ENCODE measurements around the gene EFR3B. TPM values are rescaled to one million over a fixed set of nuclear protein-coding genes. Genes with fewer than 3 reads are reported as not detected.

EFR3B gene
- total RNA-seq, 4 donors from 2014 or later, result 0.66 to 2.0 (median 1.0) TPM

- TF ChIP-seq, protein P1, sequence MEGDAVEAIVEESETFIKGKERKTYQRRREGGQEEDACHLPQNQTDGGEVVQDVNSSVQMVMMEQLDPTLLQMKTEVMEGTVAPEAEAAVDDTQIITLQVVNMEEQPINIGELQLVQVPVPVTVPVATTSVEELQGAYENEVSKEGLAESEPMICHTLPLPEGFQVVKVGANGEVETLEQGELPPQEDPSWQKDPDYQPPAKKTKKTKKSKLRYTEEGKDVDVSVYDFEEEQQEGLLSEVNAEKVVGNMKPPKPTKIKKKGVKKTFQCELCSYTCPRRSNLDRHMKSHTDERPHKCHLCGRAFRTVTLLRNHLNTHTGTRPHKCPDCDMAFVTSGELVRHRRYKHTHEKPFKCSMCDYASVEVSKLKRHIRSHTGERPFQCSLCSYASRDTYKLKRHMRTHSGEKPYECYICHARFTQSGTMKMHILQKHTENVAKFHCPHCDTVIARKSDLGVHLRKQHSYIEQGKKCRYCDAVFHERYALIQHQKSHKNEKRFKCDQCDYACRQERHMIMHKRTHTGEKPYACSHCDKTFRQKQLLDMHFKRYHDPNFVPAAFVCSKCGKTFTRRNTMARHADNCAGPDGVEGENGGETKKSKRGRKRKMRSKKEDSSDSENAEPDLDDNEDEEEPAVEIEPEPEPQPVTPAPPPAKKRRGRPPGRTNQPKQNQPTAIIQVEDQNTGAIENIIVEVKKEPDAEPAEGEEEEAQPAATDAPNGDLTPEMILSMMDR (IDR thresholded peaks at IDR 0.05; ENCODE audit: low read depth), result no peak
Measured at GRCh38 chr2:25169073-25169470, 127.2 kb downstream of the EFR3B start.

GRCh38 chr2:25170888-25171287 is 129.0 kb downstream of the EFR3B start:
- TF ChIP-seq, protein P1 (IDR thresholded peaks at IDR 0.05; ENCODE audit: low read depth), result no peak

DNA sequence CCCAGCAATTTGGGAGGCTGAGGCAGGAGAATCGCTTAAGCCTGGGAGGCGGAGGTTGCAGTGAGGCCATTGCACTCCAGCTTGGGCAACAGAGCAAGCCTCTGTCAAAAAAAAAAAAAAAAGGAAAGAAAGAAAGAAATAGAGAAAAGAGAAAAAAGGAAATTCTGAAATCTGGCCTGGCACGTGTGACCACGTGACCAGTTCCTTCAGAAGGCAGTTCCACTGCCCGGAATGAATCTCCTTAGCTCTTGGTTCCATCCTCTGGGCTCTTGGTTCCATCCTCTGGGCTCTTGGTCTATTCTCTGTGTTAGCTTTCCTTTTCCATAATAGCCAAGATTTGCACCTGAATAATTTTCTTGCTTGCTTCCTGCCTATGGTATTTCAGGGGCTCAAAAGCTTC is 131.8 kb downstream of the EFR3B start:
- TF ChIP-seq, protein P1 (IDR thresholded peaks at IDR 0.05; ENCODE audit: low read depth), result no peak

GRCh38 chr2:25174192-25174861 is 132.5 kb downstream of the EFR3B start:
- TF ChIP-seq, protein P1 (IDR thresholded peaks at IDR 0.05; ENCODE audit: low read depth), result no peak

DNA sequence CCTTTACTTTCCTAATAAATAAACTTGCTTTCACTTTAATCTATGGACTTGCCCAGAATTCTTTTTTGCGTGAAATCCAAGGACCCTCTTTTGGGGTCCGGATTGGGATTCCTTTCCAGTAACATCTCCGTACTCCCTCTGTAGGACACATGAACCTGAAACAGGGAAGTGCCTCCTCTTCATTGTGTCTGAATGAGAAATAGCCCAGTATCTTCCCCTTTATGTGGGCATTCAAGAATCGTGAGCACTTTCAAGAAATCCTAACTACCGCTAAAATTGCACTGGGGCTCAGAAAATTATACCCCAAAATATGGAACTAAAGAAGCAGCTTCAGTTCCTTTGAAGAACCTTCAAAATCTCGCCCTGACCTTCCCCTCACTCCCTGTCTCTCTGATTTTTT is 134.3 kb downstream of the EFR3B start:
- TF ChIP-seq, protein P1 (IDR thresholded peaks at IDR 0.05; ENCODE audit: low read depth), result no peak

DNA sequence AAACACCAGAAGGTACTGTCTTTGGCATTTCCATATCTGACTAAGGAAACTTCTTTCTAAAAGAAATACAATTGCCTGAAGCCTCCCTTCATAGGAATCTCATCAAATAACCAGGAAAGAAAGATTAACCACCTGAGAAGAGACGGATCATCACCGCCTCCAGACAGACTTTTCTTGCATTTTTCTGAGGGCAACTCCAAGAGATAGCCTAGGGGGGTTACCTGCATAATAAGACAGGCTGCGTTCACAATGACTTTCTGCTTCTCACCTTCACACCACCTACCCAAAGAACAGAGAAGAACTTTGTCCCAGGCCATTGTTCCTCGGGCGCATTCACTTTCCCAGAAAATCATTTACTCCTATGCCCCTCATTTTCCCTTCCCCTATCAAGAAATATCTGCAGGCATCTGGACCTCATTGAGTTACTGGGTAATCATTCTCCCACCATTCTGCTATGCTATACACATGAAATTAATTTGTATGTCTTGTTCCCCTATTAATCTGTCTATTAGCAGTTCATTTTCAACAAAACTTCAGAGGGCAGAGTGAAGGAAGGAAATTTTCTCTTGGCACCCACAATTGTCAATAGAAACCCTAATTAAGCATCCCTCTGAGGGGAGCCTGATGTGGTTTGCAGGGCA is 134.8 kb downstream of the EFR3B start:
- TF ChIP-seq, protein P1 (IDR thresholded peaks at IDR 0.05; ENCODE audit: low read depth), result no peak

DNA sequence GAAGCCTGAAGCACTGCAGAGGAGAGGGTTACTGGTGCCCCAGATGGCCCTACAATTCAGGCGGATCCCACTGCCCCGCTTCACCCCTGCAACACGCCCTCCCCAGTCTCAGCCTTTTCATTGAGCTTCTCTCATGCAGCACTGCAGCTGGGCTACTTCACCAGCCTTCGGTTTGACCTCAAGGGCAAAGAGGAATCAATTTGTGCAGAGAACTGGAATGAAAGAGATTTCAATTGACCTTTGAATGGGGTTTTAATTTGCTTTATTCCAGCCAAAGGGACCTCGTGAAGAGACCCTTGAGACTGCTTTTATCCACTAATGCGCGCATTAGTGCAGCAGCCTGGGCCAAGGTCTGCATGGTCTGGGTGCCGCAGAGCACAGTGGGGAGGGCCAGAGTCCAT is 135.3 kb downstream of the EFR3B start:
- TF ChIP-seq, protein P1 (IDR thresholded peaks at IDR 0.05; ENCODE audit: low read depth), result no peak

Data from subcutaneous adipose tissue (tissue), 4 donors.